SK-N-SH (cell line): ENCODE results near the gene TOGARAM2. TPM values are rescaled to one million over a fixed set of nuclear protein-coding genes. Genes with fewer than 3 reads are reported as not detected.

Experiments used
- CTCF ChIA-PET: fragments of 300-600, 350-600 bp; formaldehyde crosslinking; extraction: SDS; loops from one replicate; lab custom pipeline; 2021; lab: Yijun Ruan, JAX
- POLR2A ChIA-PET: fragments of 350-600 bp; sonication (Branson Sonifier 250); formaldehyde crosslinking; extraction: SDS; loops from one replicate; lab custom pipeline; 2020; ENCODE audit warnings: antibody characterized with exemption, inconsistent platforms; lab: Yijun Ruan, JAX
- DNase-seq: peaks from one replicate; pipeline ENCODE4 v3.0.0; 2012
- H2AFZ ChIP-seq: fragments of 200-600 bp; sonication (generic); 2 replicates; pipeline ENCODE4 v1.8.1; 2016; ENCODE audit warnings: antibody characterized with exemption, mild to moderate bottlenecking, low read depth
- H3F3A ChIP-seq: fragments of 200-600 bp; sonication (generic); replicated peaks from 2 replicates; pipeline ENCODE3; 2016; ENCODE audit warnings: antibody characterized with exemption, mild to moderate bottlenecking; ENCODE audit not compliant: insufficient read depth
- H3K27ac ChIP-seq, 2 experiments: fragments of 200-500 bp in 1 of 2; fragments of 200-600 bp in 1 of 2; sonication (Bioruptor generic) in 1 of 2; sonication (generic), shearing (Covaris generic) in 1 of 2; 2 replicates each; pipeline versions ENCODE4 v1.5.1 to v1.6.1; 2014 to 2016; ENCODE audit warnings: low read depth in 2 of 2, inconsistent platforms in 1 of 2, low read length in 1 of 2, mild to moderate bottlenecking in 1 of 2, mixed read lengths in 1 of 2
- H3K27me3 ChIP-seq: fragments of 200-600 bp; sonication (generic), shearing (Covaris generic); 2 replicates; pipeline ENCODE4 v1.6.1; 2016; ENCODE audit warnings: mixed run types; ENCODE audit not compliant: insufficient read depth
- H3K36me3 ChIP-seq, 2 experiments: fragments of 200-500 bp in 1 of 2; fragments of 200-600 bp in 1 of 2; sonication (Bioruptor generic) in 1 of 2; sonication (generic) in 1 of 2; replicated peaks in 1 of 2; 2 replicates each; pipeline versions ENCODE3 to v1.5.1; 2014 to 2016; ENCODE audit warnings: low read length in 1 of 2, mild to moderate bottlenecking in 1 of 2; ENCODE audit not compliant: insufficient read depth in 2 of 2, control insufficient read depth in 1 of 2
- H3K4me1 ChIP-seq, 2 experiments: fragments of 200-500 bp in 1 of 2; fragments of 200-600 bp in 1 of 2; sonication (Bioruptor generic) in 1 of 2; sonication (generic), shearing (Covaris generic) in 1 of 2; 2 replicates each; pipeline versions ENCODE4 v1.5.1 to v1.6.1; 2014 to 2016; ENCODE audit warnings: low read depth in 1 of 2, low read length in 1 of 2, mixed run types in 1 of 2; ENCODE audit not compliant: insufficient read depth in 2 of 2, control insufficient read depth in 1 of 2
- H3K4me2 ChIP-seq: fragments of 200-600 bp; sonication (generic), shearing (Covaris generic); 2 replicates; pipeline ENCODE4 v1.6.1; 2017; ENCODE audit warnings: mixed run types
- H3K4me3 ChIP-seq, 2 experiments: fragments of 200-500 bp in 1 of 2; fragments of 200-600 bp in 1 of 2; sonication (Bioruptor generic) in 1 of 2; sonication (generic), shearing (Covaris generic) in 1 of 2; 2 replicates each; pipeline versions ENCODE4 v1.5.1 to v1.8.1; 2014 to 2016; ENCODE audit warnings: low read depth in 2 of 2, inconsistent platforms in 1 of 2, low read length in 1 of 2, mild to moderate bottlenecking in 1 of 2, mixed read lengths in 1 of 2, moderate library complexity in 1 of 2
- H3K79me2 ChIP-seq: fragments of 200-600 bp; sonication (generic); 2 replicates; pipeline ENCODE4 v1.8.1; 2017; ENCODE audit warnings: mild to moderate bottlenecking; ENCODE audit not compliant: insufficient read depth
- H3K9ac ChIP-seq: fragments of 200-600 bp; sonication (generic); 2 replicates; pipeline ENCODE4 v1.6.1; 2017; ENCODE audit warnings: mixed run types
- H3K9me2 ChIP-seq: fragments of 200-600 bp; sonication (generic); 2 replicates; pipeline ENCODE4 v1.6.1; 2017; ENCODE audit warnings: mixed run types
- H3K9me3 ChIP-seq: fragments of 200-600 bp; sonication (generic); 2 replicates; pipeline ENCODE4 v1.6.1; 2017; ENCODE audit warnings: mixed run types, mild to moderate bottlenecking, moderate library complexity
- H4K20me1 ChIP-seq: fragments of 200-600 bp; sonication (generic); 2 replicates; pipeline ENCODE4 v1.6.1; 2017; ENCODE audit warnings: mild to moderate bottlenecking, mixed run types; ENCODE audit not compliant: insufficient read depth
- ELF1 ChIP-seq: IDR thresholded peaks from 2 replicates; pipeline ENCODE4 v1.4.0; 2012
- EP300 ChIP-seq, 2 experiments: IDR thresholded peaks; 2 replicates each; pipeline versions ENCODE4 v1.4.0 to v1.6.1; 2012; ENCODE audit warnings: borderline replicate concordance in 1 of 2, low read depth in 1 of 2, low read length in 1 of 2
- FOXJ3 ChIP-seq: sonication (generic); formaldehyde crosslinking; IDR thresholded peaks from 2 replicates; pipeline ENCODE4 v1.5.1; 2020; ENCODE audit warnings: mild to moderate bottlenecking, missing genetic modification reagents
- GABPA ChIP-seq: IDR thresholded peaks from 2 replicates; pipeline ENCODE4 v1.4.0; 2012; ENCODE audit warnings: low read depth, mild to moderate bottlenecking
- GATA2 ChIP-seq: sonication (generic); formaldehyde crosslinking; IDR thresholded peaks from 2 replicates; pipeline ENCODE4 v1.5.0; 2020; ENCODE audit warnings: mild to moderate bottlenecking, missing genetic modification reagents
- JUND ChIP-seq: IDR thresholded peaks from 2 replicates; pipeline ENCODE4 v1.4.0; 2012
- MXI1 ChIP-seq: IDR thresholded peaks from 2 replicates; pipeline ENCODE4 v1.6.1; 2012; ENCODE audit warnings: mild to moderate bottlenecking, low read depth, low read length, improper control_type of control experiment
- NFIC ChIP-seq: IDR thresholded peaks from 2 replicates; pipeline ENCODE4 v1.4.0; 2012; ENCODE audit warnings: borderline replicate concordance
- NRF1 ChIP-seq: IDR thresholded peaks from 2 replicates; pipeline ENCODE4 v1.6.1; 2012; ENCODE audit warnings: low read depth, mild to moderate bottlenecking, low read length
- RAD21 ChIP-seq: IDR thresholded peaks from 2 replicates; pipeline ENCODE4 v1.6.1; 2012; ENCODE audit warnings: mild to moderate bottlenecking, low read length
- SIN3A ChIP-seq: IDR thresholded peaks from 2 replicates; pipeline ENCODE4 v1.6.1; 2012; ENCODE audit warnings: low read depth, mild to moderate bottlenecking, low read length, moderate library complexity, borderline replicate concordance
- SMC3 ChIP-seq: IDR thresholded peaks from 2 replicates; pipeline ENCODE4 v1.6.1; 2012; ENCODE audit warnings: low read depth, low read length, improper control_type of control experiment
- TEAD4 ChIP-seq: IDR thresholded peaks from 2 replicates; pipeline ENCODE4 v1.4.0; 2012; ENCODE audit warnings: mild to moderate bottlenecking, borderline replicate concordance; ENCODE audit not compliant: insufficient read depth
- YY1 ChIP-seq: IDR thresholded peaks from 2 replicates; pipeline ENCODE4 v1.4.0; 2012; ENCODE audit warnings: low read depth, mild to moderate bottlenecking
- WGBS: methylation state at CpG from one replicate; pipeline ENCODE4 v1.1.6; 2017; ENCODE audit warnings: low lambda C conversion rate; 5-methylcytosine and 5-hydroxymethylcytosine counted together
- polyA plus RNA-seq, 3 experiments: library from polyadenylated mRNA; depleted of rRNA; stranded (reverse); fragments of >200 nt; gene quantifications; 2 replicates each; pipeline ENCODE4 v1.2.3, GENCODE V29; 2012
- TF ChIP-seq, protein P1 (sequence below): IDR thresholded peaks from 2 replicates; pipeline ENCODE4 v1.6.1; 2012; ENCODE audit warnings: mild to moderate bottlenecking, low read depth, low read length, moderate library complexity
- TF ChIP-seq, protein P2 (sequence below): IDR thresholded peaks from 2 replicates; pipeline ENCODE4 v1.4.0; 2012; ENCODE audit warnings: low read depth, borderline replicate concordance
- TF ChIP-seq, protein P3 (sequence below): fragments of 150-350 bp; IDR thresholded peaks from 2 replicates; pipeline ENCODE4 v1.6.1; 2017; ENCODE audit warnings: antibody characterized with exemption, low read length, low read depth, borderline replicate concordance
- TF ChIP-seq, protein P4 (sequence below): IDR thresholded peaks from 2 replicates; pipeline ENCODE4 v1.4.0; 2012; ENCODE audit warnings: low read depth
- TF ChIP-seq, protein P5 (sequence below): fragments of 150-350 bp; IDR thresholded peaks from 2 replicates; pipeline ENCODE4 v1.6.1; 2016; ENCODE audit warnings: mild to moderate bottlenecking, low read depth, low read length

Gene TOGARAM2
- polyA plus RNA-seq, 1 of the 3 experiments (the other 2 are of a cell fraction): 0.69 TPM

DNA sequence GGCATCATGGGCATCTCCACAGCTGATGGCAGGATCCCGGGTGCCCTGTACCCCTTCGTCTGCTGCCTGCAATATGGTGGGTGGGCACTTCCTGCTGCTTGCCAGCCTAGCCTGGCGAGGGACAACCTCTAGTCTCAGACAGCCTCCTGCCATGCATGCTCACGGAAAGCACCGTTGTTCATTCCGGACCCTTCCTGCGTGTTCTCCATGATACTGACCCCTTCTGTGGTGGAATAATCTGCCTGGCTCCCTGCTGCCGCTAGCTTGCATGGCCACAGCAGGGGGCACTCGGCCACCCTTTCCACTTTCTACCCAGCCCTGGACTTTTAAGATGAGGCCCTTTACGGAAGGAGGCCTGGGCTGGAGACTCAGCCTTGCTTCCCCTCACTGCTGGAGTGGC lies 81.3 kb downstream of the TOGARAM2 start:
- no peaks in the 10 kb centered on the region for H3K36me3 ChIP-seq
- 76% methylated on average over 9 of the region's 10 CpGs for WGBS
- H2AFZ ChIP-seq: no peak overlapping the region
- no peak overlapping the region for H3K4me2 ChIP-seq
- TF ChIP-seq EP300 (IDR thresholded peaks at IDR 0.05; ENCODE audit: borderline replicate concordance in 1 of 2, low read depth in 1 of 2, low read length in 1 of 2): no peak
- no peak for TF ChIP-seq MXI1
- no peak for TF ChIP-seq SIN3A
- TF ChIP-seq, protein P1, sequence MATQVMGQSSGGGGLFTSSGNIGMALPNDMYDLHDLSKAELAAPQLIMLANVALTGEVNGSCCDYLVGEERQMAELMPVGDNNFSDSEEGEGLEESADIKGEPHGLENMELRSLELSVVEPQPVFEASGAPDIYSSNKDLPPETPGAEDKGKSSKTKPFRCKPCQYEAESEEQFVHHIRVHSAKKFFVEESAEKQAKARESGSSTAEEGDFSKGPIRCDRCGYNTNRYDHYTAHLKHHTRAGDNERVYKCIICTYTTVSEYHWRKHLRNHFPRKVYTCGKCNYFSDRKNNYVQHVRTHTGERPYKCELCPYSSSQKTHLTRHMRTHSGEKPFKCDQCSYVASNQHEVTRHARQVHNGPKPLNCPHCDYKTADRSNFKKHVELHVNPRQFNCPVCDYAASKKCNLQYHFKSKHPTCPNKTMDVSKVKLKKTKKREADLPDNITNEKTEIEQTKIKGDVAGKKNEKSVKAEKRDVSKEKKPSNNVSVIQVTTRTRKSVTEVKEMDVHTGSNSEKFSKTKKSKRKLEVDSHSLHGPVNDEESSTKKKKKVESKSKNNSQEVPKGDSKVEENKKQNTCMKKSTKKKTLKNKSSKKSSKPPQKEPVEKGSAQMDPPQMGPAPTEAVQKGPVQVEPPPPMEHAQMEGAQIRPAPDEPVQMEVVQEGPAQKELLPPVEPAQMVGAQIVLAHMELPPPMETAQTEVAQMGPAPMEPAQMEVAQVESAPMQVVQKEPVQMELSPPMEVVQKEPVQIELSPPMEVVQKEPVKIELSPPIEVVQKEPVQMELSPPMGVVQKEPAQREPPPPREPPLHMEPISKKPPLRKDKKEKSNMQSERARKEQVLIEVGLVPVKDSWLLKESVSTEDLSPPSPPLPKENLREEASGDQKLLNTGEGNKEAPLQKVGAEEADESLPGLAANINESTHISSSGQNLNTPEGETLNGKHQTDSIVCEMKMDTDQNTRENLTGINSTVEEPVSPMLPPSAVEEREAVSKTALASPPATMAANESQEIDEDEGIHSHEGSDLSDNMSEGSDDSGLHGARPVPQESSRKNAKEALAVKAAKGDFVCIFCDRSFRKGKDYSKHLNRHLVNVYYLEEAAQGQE: no peak
- TF ChIP-seq, protein P2, sequence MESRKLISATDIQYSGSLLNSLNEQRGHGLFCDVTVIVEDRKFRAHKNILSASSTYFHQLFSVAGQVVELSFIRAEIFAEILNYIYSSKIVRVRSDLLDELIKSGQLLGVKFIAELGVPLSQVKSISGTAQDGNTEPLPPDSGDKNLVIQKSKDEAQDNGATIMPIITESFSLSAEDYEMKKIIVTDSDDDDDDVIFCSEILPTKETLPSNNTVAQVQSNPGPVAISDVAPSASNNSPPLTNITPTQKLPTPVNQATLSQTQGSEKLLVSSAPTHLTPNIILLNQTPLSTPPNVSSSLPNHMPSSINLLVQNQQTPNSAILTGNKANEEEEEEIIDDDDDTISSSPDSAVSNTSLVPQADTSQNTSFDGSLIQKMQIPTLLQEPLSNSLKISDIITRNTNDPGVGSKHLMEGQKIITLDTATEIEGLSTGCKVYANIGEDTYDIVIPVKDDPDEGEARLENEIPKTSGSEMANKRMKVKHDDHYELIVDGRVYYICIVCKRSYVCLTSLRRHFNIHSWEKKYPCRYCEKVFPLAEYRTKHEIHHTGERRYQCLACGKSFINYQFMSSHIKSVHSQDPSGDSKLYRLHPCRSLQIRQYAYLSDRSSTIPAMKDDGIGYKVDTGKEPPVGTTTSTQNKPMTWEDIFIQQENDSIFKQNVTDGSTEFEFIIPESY: no peak
- no peak for TF ChIP-seq GABPA
- TF ChIP-seq YY1: no peak
- no peak for TF ChIP-seq RAD21
- TF ChIP-seq NFIC: no peak
- no peak for TF ChIP-seq JUND
- TF ChIP-seq FOXJ3 (CRISPR knock-in tag): no peak
- no peak for TF ChIP-seq SMC3
- TF ChIP-seq TEAD4: no peak
- no peak for TF ChIP-seq NRF1
- TF ChIP-seq, protein P3, sequence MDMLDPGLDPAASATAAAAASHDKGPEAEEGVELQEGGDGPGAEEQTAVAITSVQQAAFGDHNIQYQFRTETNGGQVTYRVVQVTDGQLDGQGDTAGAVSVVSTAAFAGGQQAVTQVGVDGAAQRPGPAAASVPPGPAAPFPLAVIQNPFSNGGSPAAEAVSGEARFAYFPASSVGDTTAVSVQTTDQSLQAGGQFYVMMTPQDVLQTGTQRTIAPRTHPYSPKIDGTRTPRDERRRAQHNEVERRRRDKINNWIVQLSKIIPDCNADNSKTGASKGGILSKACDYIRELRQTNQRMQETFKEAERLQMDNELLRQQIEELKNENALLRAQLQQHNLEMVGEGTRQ: no peak
- TF ChIP-seq, protein P4, sequence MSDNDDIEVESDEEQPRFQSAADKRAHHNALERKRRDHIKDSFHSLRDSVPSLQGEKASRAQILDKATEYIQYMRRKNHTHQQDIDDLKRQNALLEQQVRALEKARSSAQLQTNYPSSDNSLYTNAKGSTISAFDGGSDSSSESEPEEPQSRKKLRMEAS: no peak
- no peak for TF ChIP-seq ELF1
- TF ChIP-seq GATA2: no peak
- TF ChIP-seq, protein P5, sequence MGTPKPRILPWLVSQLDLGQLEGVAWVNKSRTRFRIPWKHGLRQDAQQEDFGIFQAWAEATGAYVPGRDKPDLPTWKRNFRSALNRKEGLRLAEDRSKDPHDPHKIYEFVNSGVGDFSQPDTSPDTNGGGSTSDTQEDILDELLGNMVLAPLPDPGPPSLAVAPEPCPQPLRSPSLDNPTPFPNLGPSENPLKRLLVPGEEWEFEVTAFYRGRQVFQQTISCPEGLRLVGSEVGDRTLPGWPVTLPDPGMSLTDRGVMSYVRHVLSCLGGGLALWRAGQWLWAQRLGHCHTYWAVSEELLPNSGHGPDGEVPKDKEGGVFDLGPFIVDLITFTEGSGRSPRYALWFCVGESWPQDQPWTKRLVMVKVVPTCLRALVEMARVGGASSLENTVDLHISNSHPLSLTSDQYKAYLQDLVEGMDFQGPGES: no peak
- ChIA-PET CTCF (interaction anchor here (0.7 to 2.8 kb wide), 4 partner anchors 8 to 135 kb away, joined by 3 to 12 read pairs (median 4); no protein-coding TSS in a partner anchor), POLR2A (no interaction called here)
- no peaks in the 10 kb centered on the region for H4K20me1 ChIP-seq
- DNase-seq: no peak
- H3F3A ChIP-seq: no peaks in the 10 kb centered on the region
- no peak overlapping the region for H3K27ac ChIP-seq
- no peaks in the 10 kb centered on the region for H3K9me2 ChIP-seq
- no peaks in the 10 kb centered on the region for H3K79me2 ChIP-seq
- H3K9me3 ChIP-seq: no peaks in the 10 kb centered on the region
- no peak overlapping the region for H3K4me3 ChIP-seq
- peaks cover 4% of the 10 kb centered on the region; the same call in 1 of the 2 replicates for H3K27me3 ChIP-seq
- H3K9ac ChIP-seq: no peak overlapping the region
- peaks cover 0 to 43% of the 10 kb centered on the region in 2 experiments; a peak in 2 of 4 replicates for H3K4me1 ChIP-seq
